SK-N-SH treated with all-trans-retinoic acid at 6 μM for 48 hours (cell line): ENCODE measurements around the gene TBCD.

Experiments
- ATAC-seq: fragments of 200-7000 bp; cut with Tn5 transposase; 3 replicates; pipeline ENCODE4 v1.9.1; 2020; ENCODE audit warnings: mild to moderate bottlenecking, moderate library complexity
- ARNTL ChIP-seq: fragments of 450-650 bp; formaldehyde crosslinking; IDR thresholded peaks from 2 replicates; pipeline ENCODE4 v1.5.0; 2020; ENCODE audit warnings: low read depth, mild to moderate bottlenecking, moderate library complexity, borderline replicate concordance
- BACH2 ChIP-seq: fragments of 250-450 bp; sonication (Bioruptor Pico); IDR thresholded peaks from 2 replicates; pipeline ENCODE4 v1.9.0; 2021; ENCODE audit warnings: mild to moderate bottlenecking, borderline replicate concordance
- CREB5 ChIP-seq: fragments of 250-450 bp; sonication (Bioruptor Pico); IDR thresholded peaks from 2 replicates; pipeline ENCODE4 v1.5.1; 2020; ENCODE audit warnings: low read depth, mild to moderate bottlenecking, moderate library complexity
- CSDC2 ChIP-seq: fragments of 250-450 bp; sonication (Bioruptor Pico); IDR thresholded peaks from 2 replicates; pipeline ENCODE4 v1.5.0; 2020; ENCODE audit warnings: mild to moderate bottlenecking, moderate library complexity
- CSRNP3 ChIP-seq: fragments of 250-450 bp; sonication (Bioruptor Pico); IDR thresholded peaks from 2 replicates; pipeline ENCODE4 v1.5.1; 2021; ENCODE audit warnings: mild to moderate bottlenecking, moderate library complexity
- GLIS3 ChIP-seq: fragments of 250-450 bp; sonication (Bioruptor Pico); IDR thresholded peaks from 2 replicates; pipeline ENCODE4 v1.5.0; 2020; ENCODE audit warnings: mild to moderate bottlenecking, moderate library complexity
- ISL1 ChIP-seq: fragments of 250-450 bp; sonication (Bioruptor Pico); IDR thresholded peaks from 2 replicates; pipeline ENCODE4 v2.1.2; 2022; ENCODE audit warnings: mild to moderate bottlenecking, moderate library complexity
- OSR1 ChIP-seq: fragments of 250-450 bp; sonication (Bioruptor Pico); IDR thresholded peaks from 2 replicates; pipeline ENCODE4 v1.8.0; 2022; ENCODE audit warnings: moderate library complexity, mild to moderate bottlenecking, inconsistent platforms
- POU6F1 ChIP-seq: fragments of 250-450 bp; sonication (Bioruptor Pico); IDR thresholded peaks from 2 replicates; pipeline ENCODE4 v1.8.0; 2021; ENCODE audit warnings: low read depth, mild to moderate bottlenecking, moderate library complexity, borderline replicate concordance
- PPARA ChIP-seq: fragments of 250-450 bp; sonication (Bioruptor Pico); IDR thresholded peaks from 2 replicates; pipeline ENCODE4 v1.5.0; 2020; ENCODE audit warnings: mild to moderate bottlenecking, borderline replicate concordance
- RARB ChIP-seq: fragments of 250-450 bp; sonication (Bioruptor Pico); IDR thresholded peaks from 2 replicates; pipeline ENCODE4 v1.8.0; 2021; ENCODE audit warnings: mild to moderate bottlenecking, moderate library complexity
- SNAI2 ChIP-seq: fragments of 250-450 bp; sonication (Bioruptor Pico); IDR thresholded peaks from 2 replicates; pipeline ENCODE4 v1.5.0; 2020; ENCODE audit warnings: mild to moderate bottlenecking, moderate library complexity
- TCF4 ChIP-seq: fragments of 250-450 bp; sonication (Bioruptor Pico); IDR thresholded peaks from 2 replicates; pipeline ENCODE4 v1.8.0; 2021; ENCODE audit warnings: mild to moderate bottlenecking, moderate library complexity, borderline replicate concordance
- TOX ChIP-seq: fragments of 250-450 bp; sonication (Bioruptor Pico); IDR thresholded peaks from 2 replicates; pipeline ENCODE4 v1.8.0; 2021; ENCODE audit warnings: mild to moderate bottlenecking, moderate library complexity, borderline replicate concordance
- TSHZ2 ChIP-seq: fragments of 250-450 bp; sonication (Bioruptor Pico); IDR thresholded peaks from 2 replicates; pipeline ENCODE4 v1.5.0; 2020; ENCODE audit warnings: mild to moderate bottlenecking, moderate library complexity
- ZC3H10 ChIP-seq: fragments of 250-450 bp; sonication (Bioruptor Pico); IDR thresholded peaks from 2 replicates; pipeline ENCODE4 v1.5.1; 2021; ENCODE audit warnings: mild to moderate bottlenecking, moderate library complexity
- ZFP3 ChIP-seq: fragments of 250-450 bp; sonication (Bioruptor Pico); IDR thresholded peaks from 2 replicates; pipeline ENCODE4 v1.5.0; 2020; ENCODE audit warnings: mild to moderate bottlenecking, moderate library complexity
- ZFP30 ChIP-seq: fragments of 450-650 bp; formaldehyde crosslinking; IDR thresholded peaks from 2 replicates; pipeline ENCODE4 v1.5.0; 2022; ENCODE audit warnings: mild to moderate bottlenecking, moderate library complexity
- ZNF565 ChIP-seq: fragments of 450-650 bp; formaldehyde crosslinking; conservative IDR thresholded peaks from 2 replicates; pipeline ENCODE4 v1.5.0; 2020; ENCODE audit warnings: low read depth, mild to moderate bottlenecking, moderate library complexity
- ZNF8 ChIP-seq: fragments of 450-650 bp; formaldehyde crosslinking; IDR thresholded peaks from 2 replicates; pipeline ENCODE4 v1.5.0; 2020; ENCODE audit warnings: mild to moderate bottlenecking, moderate library complexity

Gene TBCD

GRCh38 chr17:82787081-82787848 is 35.4 kb downstream of the TBCD start:
- TF ChIP-seq PPARA, result no peak
- TF ChIP-seq CREB5 (CRISPR knock-in tag), result no peak
- no peak for TF ChIP-seq RARB (CRISPR knock-in tag)
- no peak for TF ChIP-seq ARNTL (CRISPR knock-in tag)
- TF ChIP-seq CSRNP3 (CRISPR knock-in tag), result no peak
- TF ChIP-seq GLIS3 (CRISPR knock-in tag), result no peak
- TF ChIP-seq CSDC2 (CRISPR knock-in tag), result no peak
- TF ChIP-seq TOX (CRISPR knock-in tag), result no peak
- no peak for TF ChIP-seq ZNF565 (CRISPR knock-in tag)
- TF ChIP-seq SNAI2, result no peak
- TF ChIP-seq BACH2 (CRISPR knock-in tag), result no peak

GRCh38 chr17:82788206-82789001 is 36.5 kb downstream of the TBCD start:
- ATAC-seq, result no peak
- TF ChIP-seq ZNF565 (CRISPR knock-in tag) (no peak), CREB5 (CRISPR knock-in tag) (no peak), ISL1 (CRISPR knock-in tag) (no peak), ZFP30 (CRISPR knock-in tag) (no peak)

More at GRCh38 chr17:82787081-82787848, 35.4 kb downstream of the TBCD start:
- ATAC-seq, result no peak

- no peak for ATAC-seq
- TF ChIP-seq ISL1 (CRISPR knock-in tag) (no peak), BACH2 (CRISPR knock-in tag) (no peak), POU6F1 (CRISPR knock-in tag) (no peak), ZNF8 (CRISPR knock-in tag) (no peak)
- TF ChIP-seq, all 23 proteins: peak for 0
Measured at GRCh38 chr17:82789051-82789592, 37.3 kb downstream of the TBCD start.

GRCh38 chr17:82789806-82790205 is 37.9 kb downstream of the TBCD start:
- TF ChIP-seq ZFP30 (CRISPR knock-in tag), result no peak
- no peak for TF ChIP-seq ZC3H10 (CRISPR knock-in tag)
- TF ChIP-seq RARB (CRISPR knock-in tag), result no peak
- no peak for TF ChIP-seq SNAI2
- TF ChIP-seq PPARA, result no peak
- TF ChIP-seq OSR1, result no peak
- TF ChIP-seq GLIS3 (CRISPR knock-in tag), result no peak
- no peak for TF ChIP-seq ZFP3 (CRISPR knock-in tag)
- no peak for TF ChIP-seq ARNTL (CRISPR knock-in tag)
- no peak for TF ChIP-seq ZNF8 (CRISPR knock-in tag)
- TF ChIP-seq TOX (CRISPR knock-in tag), result no peak
- no peak for TF ChIP-seq TCF4 (CRISPR knock-in tag)
- no peak for TF ChIP-seq CSRNP3 (CRISPR knock-in tag)
- TF ChIP-seq TSHZ2, result no peak
- TF ChIP-seq CSDC2 (CRISPR knock-in tag), result no peak
- ATAC-seq, result no peak
